ENCODE measurements around the gene LEMD3. TPM values are rescaled to one million over a fixed set of nuclear protein-coding genes. Genes with fewer than 3 reads are reported as not detected.
A peak's percentile ranks its signal among the peaks of the same experiment; 100 is the strongest.

The LEMD3 gene
- total RNA-seq, 1 experiment from 2014 or later: 28.4 TPM

- ChIA-PET POLR2A (ENCODE audit: low non-redundant PET) (interaction anchor here (0.6 kb wide), 1 partner anchor 35 kb away, joined by 3 read pairs; no protein-coding TSS in a partner anchor), CTCF (no interaction called here)
- Histone ChIP-seq H3K27me3 (replicated peaks; ENCODE audit: insufficient read depth, low read depth, low read length, poor library complexity) (no peaks in the 10 kb centered on the region), H3K9me3 (ENCODE audit: low read depth, low read length, poor library complexity, severe bottlenecking) (peaks cover 3% of the 10 kb centered on the region), H3K36me3 (ENCODE audit: insufficient read depth, low read length, poor library complexity, severe bottlenecking) (no peaks in the 10 kb centered on the region), H3K4me1 (ENCODE audit: insufficient read depth, low read length, poor library complexity, severe bottlenecking) (peaks cover 33% of the 10 kb centered on the region), H3K27ac (ENCODE audit: low read depth, low read length, poor library complexity, severe bottlenecking) (no peak overlapping the region), H3K4me3 (ENCODE audit: low read depth, low read length, poor library complexity, severe bottlenecking) (no peak overlapping the region)
- BruUV-seq (replicated peaks): no TSS peak
- intact Hi-C loops (cut with micrococcal nuclease; ENCODE audit: unreplicated experiment): no loop called here
- TF ChIP-seq EZH2 (IDR thresholded peaks at IDR 0.05; ENCODE audit: borderline replicate concordance, low read depth, low read length, poor library complexity, severe bottlenecking): no peak
- TF ChIP-seq CTCF (conservative IDR thresholded peaks at IDR 0.05; ENCODE audit: low read depth, low read length): no peak
- peak; percentile 22 for DNase-seq (ENCODE audit: low spot score)
These were observed 25.6 kb downstream of the LEMD3 start for GRCh38 chr12:65194949-65195348.

GRCh38 chr12:65195387-65196055, 26.1 kb downstream of the LEMD3 start:
- H3K4me3 ChIP-seq (ENCODE audit: low read depth, low read length, poor library complexity, severe bottlenecking): no peak overlapping the region
- TF ChIP-seq EZH2 (IDR thresholded peaks at IDR 0.05; ENCODE audit: borderline replicate concordance, low read depth, low read length, poor library complexity, severe bottlenecking): no peak
- TF ChIP-seq CTCF (conservative IDR thresholded peaks at IDR 0.05; ENCODE audit: low read depth, low read length): no peak
- peak; percentile 14 for DNase-seq (ENCODE audit: low spot score)
- no peaks in the 10 kb centered on the region for H3K27me3 ChIP-seq (replicated peaks; ENCODE audit: insufficient read depth, low read depth, low read length, poor library complexity)
- H3K4me1 ChIP-seq (ENCODE audit: insufficient read depth, low read length, poor library complexity, severe bottlenecking): peaks cover 33% of the 10 kb centered on the region
- CTCF ChIA-PET: no interaction called here
- peaks cover 3% of the 10 kb centered on the region for H3K9me3 ChIP-seq (ENCODE audit: low read depth, low read length, poor library complexity, severe bottlenecking)
- no peaks in the 10 kb centered on the region for H3K36me3 ChIP-seq (ENCODE audit: insufficient read depth, low read length, poor library complexity, severe bottlenecking)
- no TSS peak for BruUV-seq (replicated peaks)
- intact Hi-C loops (cut with micrococcal nuclease; ENCODE audit: unreplicated experiment): no loop called here
- H3K27ac ChIP-seq (ENCODE audit: low read depth, low read length, poor library complexity, severe bottlenecking): no peak overlapping the region
- POLR2A ChIA-PET (ENCODE audit: low non-redundant PET): no interaction called here

GRCh38 chr12:65196762-65197567, 27.6 kb downstream of the LEMD3 start:
- Histone ChIP-seq H3K4me3 (ENCODE audit: low read depth, low read length, poor library complexity, severe bottlenecking) (no peak overlapping the region), H3K4me1 (ENCODE audit: insufficient read depth, low read length, poor library complexity, severe bottlenecking) (peaks cover 33% of the 10 kb centered on the region), H3K27me3 (replicated peaks; ENCODE audit: insufficient read depth, low read depth, low read length, poor library complexity) (no peaks in the 10 kb centered on the region), H3K27ac (ENCODE audit: low read depth, low read length, poor library complexity, severe bottlenecking) (no peak overlapping the region), H3K9me3 (ENCODE audit: low read depth, low read length, poor library complexity, severe bottlenecking) (peaks cover 3% of the 10 kb centered on the region), H3K36me3 (ENCODE audit: insufficient read depth, low read length, poor library complexity, severe bottlenecking) (no peaks in the 10 kb centered on the region)
- no TSS peak for BruUV-seq (replicated peaks)
- no peak for DNase-seq (ENCODE audit: low spot score)
- intact Hi-C loops (cut with micrococcal nuclease; ENCODE audit: unreplicated experiment): no loop called here
- POLR2A ChIA-PET (ENCODE audit: low non-redundant PET): no interaction called here
- no peak for TF ChIP-seq EZH2 (IDR thresholded peaks at IDR 0.05; ENCODE audit: borderline replicate concordance, low read depth, low read length, poor library complexity, severe bottlenecking)
- no peak for TF ChIP-seq CTCF (conservative IDR thresholded peaks at IDR 0.05; ENCODE audit: low read depth, low read length)
- CTCF ChIA-PET: no interaction called here

All from A673 (cell line).